ENCODE results near the gene MAFB. TPM values are rescaled to one million over a fixed set of nuclear protein-coding genes. Genes with fewer than 3 reads are reported as not detected.
A peak's percentile ranks its signal among the peaks of the same experiment; 100 is the strongest.

MAFB gene
- polyA plus RNA-seq, 4 donors = 1.1 to 10.7 (median 7.5) TPM

- H3K9me3 ChIP-seq (ENCODE audit: control insufficient read depth in 2 of 2, insufficient read depth in 1 of 2, low read depth in 1 of 2, low read length in 1 of 2) = no peaks in the 10 kb centered on the region
- H3K27me3 ChIP-seq (ENCODE audit: control insufficient read depth in 3 of 3, insufficient read depth in 3 of 3, low read length in 3 of 3) = peaks cover 0 to 45% (median 2%) of the 10 kb centered on the region in 3 donors
- no peak overlapping the region for H3K27ac ChIP-seq (ENCODE audit: low read depth in 1 of 3, low read length in 2 of 3)
- no peak overlapping the region for H3K4me3 ChIP-seq (ENCODE audit: low read depth in 1 of 3, low read length in 3 of 3)
- DNase-seq (no peak), FAIRE-seq (no peak)
- no peaks in the 10 kb centered on the region for H3K36me3 ChIP-seq (ENCODE audit: control insufficient read depth in 3 of 3, insufficient read depth in 2 of 3, low read depth in 1 of 3, low read length in 3 of 3)
- H3K4me1 ChIP-seq (ENCODE audit: control insufficient read depth in 3 of 3, insufficient read depth in 2 of 3, low read depth in 1 of 3, low read length in 2 of 3) = no peaks in the 10 kb centered on the region
- 33 to 65% (median 41%) methylated on average over 4 of the region's 4 CpGs for WGBS, 3 donors
These were observed 11.6 kb downstream of the MAFB start for GRCh38 chr20:40677343-40677924.

GRCh38 chr20:40676491-40677269 is 12.4 kb downstream of the MAFB start:
- peaks cover 0 to 37% (median 0%) of the 10 kb centered on the region in 3 donors for H3K27me3 ChIP-seq (ENCODE audit: control insufficient read depth in 3 of 3, insufficient read depth in 3 of 3, low read length in 3 of 3)
- 25 to 33% (median 30%) methylated on average over 7 of the region's 7 CpGs for WGBS, 3 donors
- DNase-seq (no peak), FAIRE-seq (no peak)
- no peaks in the 10 kb centered on the region for H3K36me3 ChIP-seq (ENCODE audit: control insufficient read depth in 3 of 3, insufficient read depth in 2 of 3, low read depth in 1 of 3, low read length in 3 of 3)
- H3K9me3 ChIP-seq (ENCODE audit: control insufficient read depth in 2 of 2, insufficient read depth in 1 of 2, low read depth in 1 of 2, low read length in 1 of 2) = no peaks in the 10 kb centered on the region
- H3K4me1 ChIP-seq (ENCODE audit: control insufficient read depth in 3 of 3, insufficient read depth in 2 of 3, low read depth in 1 of 3, low read length in 2 of 3) = no peaks in the 10 kb centered on the region
- no peak overlapping the region for H3K27ac ChIP-seq (ENCODE audit: low read depth in 1 of 3, low read length in 2 of 3)
- H3K4me3 ChIP-seq (ENCODE audit: low read depth in 1 of 3, low read length in 3 of 3) = no peak overlapping the region

- H3K36me3 ChIP-seq (ENCODE audit: control insufficient read depth in 3 of 3, insufficient read depth in 2 of 3, low read depth in 1 of 3, low read length in 3 of 3) = no peaks in the 10 kb centered on the region
- peaks cover 0 to 31% (median 0%) of the 10 kb centered on the region in 3 donors for H3K27me3 ChIP-seq (ENCODE audit: control insufficient read depth in 3 of 3, insufficient read depth in 3 of 3, low read length in 3 of 3)
- DNase-seq (no peak), FAIRE-seq (no peak)
- no peak overlapping the region for H3K4me3 ChIP-seq (ENCODE audit: low read depth in 1 of 3, low read length in 3 of 3)
- no peaks in the 10 kb centered on the region for H3K9me3 ChIP-seq (ENCODE audit: control insufficient read depth in 2 of 2, insufficient read depth in 1 of 2, low read depth in 1 of 2, low read length in 1 of 2)
- H3K4me1 ChIP-seq (ENCODE audit: control insufficient read depth in 3 of 3, insufficient read depth in 2 of 3, low read depth in 1 of 3, low read length in 2 of 3) = no peaks in the 10 kb centered on the region
- H3K27ac ChIP-seq (ENCODE audit: low read depth in 1 of 3, low read length in 2 of 3) = no peak overlapping the region
- WGBS, 3 donors = 23 to 48% (median 27%) methylated on average over 5 of the region's 5 CpGs
These were observed 13.3 kb downstream of the MAFB start for GRCh38 chr20:40675599-40676221.

GRCh38 chr20:40673442-40673841 is 15.6 kb downstream of the MAFB start:
- H3K27ac ChIP-seq (ENCODE audit: low read depth in 1 of 3, low read length in 2 of 3) = no peak overlapping the region
- peaks cover 0 to 20% (median 0%) of the 10 kb centered on the region in 3 donors for H3K27me3 ChIP-seq (ENCODE audit: control insufficient read depth in 3 of 3, insufficient read depth in 3 of 3, low read length in 3 of 3)
- DNase-seq = peak; percentile 37 to 39
- H3K36me3 ChIP-seq (ENCODE audit: control insufficient read depth in 3 of 3, insufficient read depth in 2 of 3, low read depth in 1 of 3, low read length in 3 of 3) = no peaks in the 10 kb centered on the region
- H3K4me1 ChIP-seq (ENCODE audit: control insufficient read depth in 3 of 3, insufficient read depth in 2 of 3, low read depth in 1 of 3, low read length in 2 of 3) = peaks cover 0 to 7% (median 0%) of the 10 kb centered on the region in 3 donors
- FAIRE-seq = no peak
- no peaks in the 10 kb centered on the region for H3K9me3 ChIP-seq (ENCODE audit: control insufficient read depth in 2 of 2, insufficient read depth in 1 of 2, low read depth in 1 of 2, low read length in 1 of 2)
- H3K4me3 ChIP-seq (ENCODE audit: low read depth in 1 of 3, low read length in 3 of 3) = no peak overlapping the region

GRCh38 chr20:40672095-40672494 is 16.9 kb downstream of the MAFB start:
- no peaks in the 10 kb centered on the region for H3K9me3 ChIP-seq (ENCODE audit: control insufficient read depth in 2 of 2, insufficient read depth in 1 of 2, low read depth in 1 of 2, low read length in 1 of 2)
- no peak overlapping the region for H3K4me3 ChIP-seq (ENCODE audit: low read depth in 1 of 3, low read length in 3 of 3)
- peaks cover 0 to 15% (median 0%) of the 10 kb centered on the region in 3 donors for H3K27me3 ChIP-seq (ENCODE audit: control insufficient read depth in 3 of 3, insufficient read depth in 3 of 3, low read length in 3 of 3)
- FAIRE-seq = no peak
- no peak for DNase-seq
- H3K36me3 ChIP-seq (ENCODE audit: control insufficient read depth in 3 of 3, insufficient read depth in 2 of 3, low read depth in 1 of 3, low read length in 3 of 3) = no peaks in the 10 kb centered on the region
- peaks cover 0 to 7% (median 2%) of the 10 kb centered on the region in 3 donors for H3K4me1 ChIP-seq (ENCODE audit: control insufficient read depth in 3 of 3, insufficient read depth in 2 of 3, low read depth in 1 of 3, low read length in 2 of 3)
- H3K27ac ChIP-seq (ENCODE audit: low read depth in 1 of 3, low read length in 2 of 3) = no peak overlapping the region
- 87 to 92% (median 89%) methylated on average over 2 of the region's 2 CpGs for WGBS, 3 donors

- H3K4me1 ChIP-seq (ENCODE audit: control insufficient read depth in 3 of 3, insufficient read depth in 2 of 3, low read depth in 1 of 3, low read length in 2 of 3) = peaks cover 0 to 7% (median 2%) of the 10 kb centered on the region in 3 donors
- WGBS, 3 donors = 95 to 98% (median 96%) methylated on average over 2 of the region's 2 CpGs
- H3K9me3 ChIP-seq (ENCODE audit: control insufficient read depth in 2 of 2, insufficient read depth in 1 of 2, low read depth in 1 of 2, low read length in 1 of 2) = no peaks in the 10 kb centered on the region
- H3K36me3 ChIP-seq (ENCODE audit: control insufficient read depth in 3 of 3, insufficient read depth in 2 of 3, low read depth in 1 of 3, low read length in 3 of 3) = no peaks in the 10 kb centered on the region
- H3K27ac ChIP-seq (ENCODE audit: low read depth in 1 of 3, low read length in 2 of 3) = no peak overlapping the region
- DNase-seq (no peak), FAIRE-seq (no peak)
- H3K4me3 ChIP-seq (ENCODE audit: low read depth in 1 of 3, low read length in 3 of 3) = no peak overlapping the region
- peaks cover 0 to 4% (median 0%) of the 10 kb centered on the region in 3 donors for H3K27me3 ChIP-seq (ENCODE audit: control insufficient read depth in 3 of 3, insufficient read depth in 3 of 3, low read length in 3 of 3)
These were observed 18.8 kb downstream of the MAFB start for GRCh38 chr20:40670253-40670652.

GRCh38 chr20:40669692-40670091 is 19.3 kb downstream of the MAFB start:
- Histone ChIP-seq H3K9me3 (ENCODE audit: control insufficient read depth in 2 of 2, insufficient read depth in 1 of 2, low read depth in 1 of 2, low read length in 1 of 2) (no peaks in the 10 kb centered on the region), H3K4me1 (ENCODE audit: control insufficient read depth in 3 of 3, insufficient read depth in 2 of 3, low read depth in 1 of 3, low read length in 2 of 3) (peaks cover 0 to 7% (median 2%) of the 10 kb centered on the region in 3 donors), H3K36me3 (ENCODE audit: control insufficient read depth in 3 of 3, insufficient read depth in 2 of 3, low read depth in 1 of 3, low read length in 3 of 3) (no peaks in the 10 kb centered on the region), H3K27me3 (ENCODE audit: control insufficient read depth in 3 of 3, insufficient read depth in 3 of 3, low read length in 3 of 3) (peaks cover 0 to under 1% (median 0%) of the 10 kb centered on the region in 3 donors), H3K27ac (ENCODE audit: low read depth in 1 of 3, low read length in 2 of 3) (no peak overlapping the region), H3K4me3 (ENCODE audit: low read depth in 1 of 3, low read length in 3 of 3) (no peak overlapping the region)
- WGBS, 3 donors = 36 to 65% (median 38%) methylated on average over 3 of the region's 3 CpGs
- no peak for DNase-seq
- no peak for FAIRE-seq

GRCh38 chr20:40668449-40669228 is 20.4 kb downstream of the MAFB start:
- FAIRE-seq (no peak), DNase-seq (peak; percentile 75 to 82)

More at GRCh38 chr20:40668449-40669228, 20.4 kb downstream of the MAFB start:
- no peak overlapping the region for H3K27ac ChIP-seq (ENCODE audit: low read depth in 1 of 3, low read length in 2 of 3)
- no peak overlapping the region for H3K4me3 ChIP-seq (ENCODE audit: low read depth in 1 of 3, low read length in 3 of 3)
- no peaks in the 10 kb centered on the region for H3K36me3 ChIP-seq (ENCODE audit: control insufficient read depth in 3 of 3, insufficient read depth in 2 of 3, low read depth in 1 of 3, low read length in 3 of 3)
- H3K27me3 ChIP-seq (ENCODE audit: control insufficient read depth in 3 of 3, insufficient read depth in 3 of 3, low read length in 3 of 3) = no peaks in the 10 kb centered on the region
- no peaks in the 10 kb centered on the region for H3K9me3 ChIP-seq (ENCODE audit: control insufficient read depth in 2 of 2, insufficient read depth in 1 of 2, low read depth in 1 of 2, low read length in 1 of 2)
- 42 to 72% (median 63%) methylated on average over 7 of the region's 7 CpGs for WGBS, 3 donors
- peaks cover 0 to 7% (median 2%) of the 10 kb centered on the region in 3 donors for H3K4me1 ChIP-seq (ENCODE audit: control insufficient read depth in 3 of 3, insufficient read depth in 2 of 3, low read depth in 1 of 3, low read length in 2 of 3)

Measured in small intestine (tissue), 7 donors.